SHP77 (cell line): ENCODE measurements around the gene NANS.
"Not testable (repeated sequence)": the region's sequence is repeated elsewhere in the genome, so short reads cannot be mapped to it uniquely, and the experiment has no call there.

ENCODE experiments used
- DNase-seq, 2 experiments: peaks; one replicate each; lab custom pipeline; 2025; lab: John Stamatoyannopoulos, UW

Gene NANS

GRCh38 chr9:98056269-98057137 lies at the start of gene NANS:
TSS of gene NANS (plus strand) at chr9:98056732. CDS start at chr9:98056809, 77 bp downstream.
- peak; percentile 96 to 97 for DNase-seq

- no peak for DNase-seq
Measured at GRCh38 chr9:98007251-98007928, 49.1 kb upstream of the NANS start.

- no peak for DNase-seq
Measured at GRCh38 chr9:98008764-98009163, 47.8 kb upstream of the NANS start.

- DNase-seq, result no peak
Measured at GRCh38 chr9:98009437-98009836, 47.1 kb upstream of the NANS start.

GRCh38 chr9:98009936-98010335 lies 46.6 kb upstream of the NANS start:
- DNase-seq, result no peak

- DNase-seq, result peak; percentile 16 to 51
Measured at GRCh38 chr9:98010445-98010844, 46.1 kb upstream of the NANS start.

- DNase-seq, result no peak
Measured at GRCh38 chr9:98011122-98011521, 45.4 kb upstream of the NANS start.

- DNase-seq, result no peak
Measured at GRCh38 chr9:98016137-98016680, 40.3 kb upstream of the NANS start.

- DNase-seq, result no peak
Measured at GRCh38 chr9:98017306-98017705, 39.2 kb upstream of the NANS start.

- no peak for DNase-seq
Measured at GRCh38 chr9:98018347-98018746, 38.2 kb upstream of the NANS start.

- no peak for DNase-seq
Measured at GRCh38 chr9:98019098-98019497, 37.4 kb upstream of the NANS start.

- not testable (repeated sequence) for DNase-seq
Measured at GRCh38 chr9:98019869-98020268, 36.7 kb upstream of the NANS start.

GRCh38 chr9:98020476-98021145 lies 35.9 kb upstream of the NANS start:
- DNase-seq, result no peak

GRCh38 chr9:98021306-98022040 lies 35.1 kb upstream of the NANS start:
- DNase-seq, result no peak

- no peak for DNase-seq
Measured at GRCh38 chr9:98022447-98022846, 34.1 kb upstream of the NANS start.

GRCh38 chr9:98024702-98025101 lies 31.8 kb upstream of the NANS start:
- DNase-seq, result peak in 1 of 2 experiments; percentile 22

- DNase-seq, result no peak
Measured at GRCh38 chr9:98031169-98031568, 25.4 kb upstream of the NANS start.

- no peak for DNase-seq
Measured at GRCh38 chr9:98031935-98032334, 24.6 kb upstream of the NANS start.

GRCh38 chr9:98034593-98035546 lies 21.7 kb upstream of the NANS start:
- peak; percentile 66 to 78 for DNase-seq

GRCh38 chr9:98037357-98037756 lies 19.2 kb upstream of the NANS start:
- no peak for DNase-seq

- no peak for DNase-seq
Measured at GRCh38 chr9:98038958-98039357, 17.6 kb upstream of the NANS start.
